PFSK-1 (cell line): ENCODE data around the gene LRFN3.

ENCODE experiments used
- FOXP2 ChIP-seq: optimal IDR thresholded peaks from 2 replicates; pipeline ENCODE3; 2011; ENCODE audit warnings: borderline replicate concordance, control low read depth, inconsistent platforms; ENCODE audit not compliant: insufficient read depth; ENCODE audit errors: extremely low read length, extremely low read depth
- POLR2AphosphoS5 ChIP-seq: IDR thresholded peaks from 2 replicates; pipeline ENCODE4 v1.6.1; 2012; ENCODE audit warnings: low read depth, mild to moderate bottlenecking, control low read depth, low read length, moderate library complexity
- REST ChIP-seq, 2 experiments: IDR thresholded peaks; 2 replicates each; pipeline versions ENCODE4 v1.6.1 to v1.8.0; 2011 to 2012; ENCODE audit warnings: low read depth in 2 of 2, low read length in 2 of 2, control low read depth in 1 of 2, inconsistent platforms in 1 of 2, mild to moderate bottlenecking in 1 of 2, moderate library complexity in 1 of 2; ENCODE audit not compliant: insufficient read depth in 1 of 2
- SIN3A ChIP-seq: IDR thresholded peaks from 2 replicates; pipeline ENCODE4 v1.6.1; 2012; ENCODE audit warnings: mild to moderate bottlenecking, low read length, moderate library complexity, borderline replicate concordance; ENCODE audit not compliant: insufficient read depth
- TAF1 ChIP-seq: IDR thresholded peaks from 2 replicates; pipeline ENCODE4 v1.6.1; 2012; ENCODE audit warnings: low read length, control low read depth, borderline replicate concordance; ENCODE audit not compliant: insufficient read depth

LRFN3 gene

GRCh38 chr19:35993923-35994598 lies 57.9 kb downstream of the LRFN3 start:
- TF ChIP-seq TAF1 (no peak), REST (IDR thresholded peaks at IDR 0.05; ENCODE audit: insufficient read depth in 1 of 2, low read depth in 2 of 2, low read length in 2 of 2) (no peak), POLR2AphosphoS5 (no peak), SIN3A (no peak), FOXP2 (no peak)
